CD1c-positive myeloid dendritic cell (primary cell): ENCODE measurements around the gene ZNF93.
"Not testable (repeated sequence)": the region's sequence is repeated elsewhere in the genome, so short reads cannot be mapped to it uniquely, and the experiment has no call there.

ENCODE experiments used
- DNase-seq: peaks from one replicate; pipeline ENCODE4 v3.0.0-alpha.2; 2016; ENCODE audit errors: extremely low spot score

ZNF93 gene

DNA sequence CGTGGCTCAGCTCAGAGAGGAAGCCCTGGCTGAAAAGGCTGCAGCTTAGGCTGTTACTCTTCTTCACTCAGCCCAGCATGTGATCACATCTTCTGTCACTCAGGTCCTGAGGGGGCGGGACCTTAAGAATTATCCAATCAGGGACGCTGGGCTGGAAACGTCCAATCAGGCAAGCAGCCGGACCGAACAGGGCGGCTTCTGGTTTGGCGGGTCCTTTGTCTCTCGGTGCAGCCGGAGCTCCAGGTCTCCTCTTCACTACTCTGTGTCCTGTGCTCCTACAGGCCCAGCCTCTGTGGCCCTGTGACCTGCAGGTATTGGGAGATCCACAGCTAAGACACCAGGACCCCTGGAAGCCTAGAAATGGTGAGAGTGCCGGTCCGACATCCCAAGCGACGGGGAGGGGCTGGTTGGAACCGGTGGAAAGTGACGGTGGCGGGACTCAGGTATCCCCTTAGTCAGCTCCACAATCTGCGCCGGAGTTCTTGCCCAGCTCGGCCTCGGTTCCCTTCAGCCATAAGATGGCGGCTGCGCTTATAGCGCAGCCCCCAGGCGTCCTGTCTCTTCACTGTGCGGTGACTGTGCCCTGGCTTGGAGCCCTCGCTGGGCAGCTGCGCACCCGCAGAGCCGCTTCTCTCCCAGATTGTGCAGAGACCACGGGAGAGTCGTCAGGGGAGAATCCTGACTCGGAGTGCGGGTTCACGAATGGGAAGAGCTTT lies at the start of gene ZNF93:
ZNF93 (plus strand) TSS at position 218 of the 716 bp plus-strand sequence; CDS start at position 361, 143 bp downstream.
- DNase-seq, result peak; percentile 95

DNA sequence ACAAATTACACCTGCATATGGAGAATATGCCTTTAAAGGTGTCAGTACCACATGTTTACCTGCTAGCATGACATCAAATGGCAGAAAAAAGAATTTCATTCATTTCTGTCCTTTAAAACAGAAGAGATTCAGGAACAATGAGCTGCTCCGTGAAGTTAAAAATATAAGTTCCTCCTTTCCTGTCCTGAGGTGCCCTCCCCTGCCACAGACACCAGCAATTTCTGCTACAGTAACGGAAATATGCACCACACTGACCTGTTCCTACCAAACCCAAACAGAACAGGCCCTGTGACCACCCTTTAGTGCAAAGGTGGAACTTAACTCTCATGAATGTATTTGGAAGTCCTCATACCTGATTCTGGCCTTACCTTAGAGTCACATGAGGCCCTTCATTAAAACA lies 49.0 kb upstream of the ZNF93 start:
- DNase-seq, result not testable (repeated sequence)

DNA sequence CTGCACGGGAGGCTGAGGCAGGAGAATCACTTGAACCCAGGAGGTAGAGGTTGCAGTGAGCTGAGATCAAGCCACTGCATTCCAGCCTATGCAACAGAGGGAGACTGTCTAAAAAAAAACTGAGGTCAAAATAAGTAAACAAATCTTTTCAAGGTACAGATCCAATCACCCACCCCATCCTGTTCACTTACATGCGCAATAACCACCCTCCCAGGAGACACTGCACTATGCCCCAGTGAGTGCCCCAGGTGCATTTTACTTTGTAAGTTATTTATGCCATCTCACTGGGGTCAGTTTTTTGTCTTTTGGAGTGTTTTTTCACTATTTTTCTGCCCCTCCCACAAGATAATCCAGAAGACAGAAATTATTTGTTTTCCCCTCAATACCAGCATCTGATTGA lies 42.0 kb upstream of the ZNF93 start:
- DNase-seq, result no peak

DNA sequence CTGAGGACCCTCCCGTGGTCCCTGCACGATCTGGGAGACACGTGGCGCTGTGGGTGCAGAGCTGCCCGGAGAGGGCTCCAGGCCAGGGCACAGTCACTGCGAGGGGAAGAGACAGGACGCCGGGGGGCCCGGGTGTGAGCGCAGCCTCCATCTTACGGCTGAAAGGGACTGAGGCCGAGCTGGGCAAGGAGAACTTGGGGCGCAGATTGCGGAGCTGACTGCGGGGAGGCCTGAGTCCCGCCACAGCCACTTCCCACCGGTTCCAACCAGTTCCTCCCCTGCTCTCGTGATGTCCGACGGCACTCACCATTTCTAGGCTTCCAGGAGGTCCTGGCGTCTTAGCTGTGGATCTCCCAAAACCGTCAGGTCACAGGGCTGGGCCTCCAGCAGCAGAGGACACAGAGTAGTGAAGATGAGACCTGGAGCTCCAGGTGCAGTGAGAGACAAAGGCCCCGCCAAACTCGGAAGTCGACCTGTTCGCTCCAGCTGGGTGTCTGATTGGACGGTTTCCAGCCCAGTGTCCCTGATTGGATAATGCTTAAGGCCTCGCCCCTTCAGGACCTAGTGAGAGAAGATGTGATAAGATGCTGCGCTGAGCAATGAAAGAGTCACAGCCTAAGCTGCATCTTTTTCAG lies 39.9 kb upstream of the ZNF93 start:
- peak; percentile 16 for DNase-seq

DNA sequence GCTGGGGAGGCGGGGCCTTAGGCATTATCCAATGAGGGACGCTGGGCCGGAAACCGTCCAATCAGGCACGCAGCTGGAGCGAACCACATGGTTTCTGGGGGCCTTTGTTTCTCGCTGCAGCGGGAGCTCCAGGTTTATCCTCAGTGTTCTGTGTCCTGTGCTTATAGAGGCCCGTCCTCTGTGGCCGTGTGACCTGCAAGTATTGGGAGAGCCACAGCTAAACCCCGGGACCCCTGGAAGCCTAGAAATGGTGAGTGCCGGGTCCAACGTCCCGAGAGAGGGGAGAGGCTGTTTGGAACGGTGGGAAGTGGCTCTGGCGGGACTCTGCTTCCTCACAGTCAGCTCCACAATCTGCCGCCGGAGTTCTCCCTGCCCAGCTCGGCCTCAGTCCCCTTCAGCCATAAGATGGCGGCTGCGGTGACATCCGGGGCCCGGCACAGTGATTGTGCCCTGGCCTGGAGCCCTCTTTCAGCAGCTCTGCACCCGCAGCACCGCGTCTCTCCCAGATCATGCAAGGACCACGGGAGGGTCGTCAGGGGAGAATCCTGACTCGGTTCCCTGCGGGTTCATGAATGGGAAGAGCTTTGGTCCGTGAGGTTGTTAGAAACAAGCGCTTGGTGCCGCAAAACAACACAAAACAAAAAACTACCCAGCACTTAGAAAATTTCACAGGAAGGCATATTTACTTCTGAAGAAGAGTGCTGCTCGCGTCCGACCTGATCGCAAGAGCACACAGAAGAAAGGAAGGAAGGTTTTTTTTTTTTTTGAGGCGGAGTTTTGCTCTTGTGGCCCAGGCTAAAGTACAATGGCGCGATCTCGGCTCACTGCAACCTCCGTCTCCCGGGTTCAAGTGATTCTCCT lies 34.8 kb upstream of the ZNF93 start, which contains the start of gene ZNF253:
ZNF253 (plus strand) TSS at position 133 of the 861 bp plus-strand sequence; CDS start at position 248, 115 bp downstream.
- peak; percentile 95 for DNase-seq

DNA sequence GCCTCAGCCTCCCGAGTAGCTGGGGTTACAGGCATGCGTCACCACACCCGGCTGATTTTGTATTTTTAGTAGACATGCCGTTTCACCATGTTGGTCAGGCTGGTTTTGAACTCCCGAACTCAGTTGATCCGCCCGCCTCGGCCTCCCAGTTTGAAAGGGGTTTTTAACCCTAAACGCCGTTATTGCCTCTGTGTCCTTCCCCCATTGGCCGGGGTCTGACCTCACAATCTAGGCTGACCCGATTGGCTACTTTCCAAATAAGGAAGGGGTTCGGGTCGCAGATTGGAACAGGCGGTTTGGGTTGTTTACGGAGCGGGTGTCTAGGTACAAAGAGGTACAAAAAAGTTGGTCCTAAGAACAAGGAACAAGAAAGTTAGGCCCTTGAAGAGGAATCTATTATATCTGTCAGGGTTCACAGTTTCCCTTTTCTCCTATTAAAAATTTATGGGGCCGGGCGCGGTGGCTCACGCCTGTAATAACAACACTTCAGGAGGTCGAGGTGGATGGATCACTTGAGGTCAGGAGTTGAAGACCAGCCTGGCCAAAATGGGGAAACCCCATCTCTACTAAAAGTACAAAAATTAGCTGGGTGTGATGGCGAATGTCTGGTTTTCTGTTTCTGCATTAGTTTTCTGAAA lies 34.0 kb upstream of the ZNF93 start:
- DNase-seq, result peak; percentile 15

DNA sequence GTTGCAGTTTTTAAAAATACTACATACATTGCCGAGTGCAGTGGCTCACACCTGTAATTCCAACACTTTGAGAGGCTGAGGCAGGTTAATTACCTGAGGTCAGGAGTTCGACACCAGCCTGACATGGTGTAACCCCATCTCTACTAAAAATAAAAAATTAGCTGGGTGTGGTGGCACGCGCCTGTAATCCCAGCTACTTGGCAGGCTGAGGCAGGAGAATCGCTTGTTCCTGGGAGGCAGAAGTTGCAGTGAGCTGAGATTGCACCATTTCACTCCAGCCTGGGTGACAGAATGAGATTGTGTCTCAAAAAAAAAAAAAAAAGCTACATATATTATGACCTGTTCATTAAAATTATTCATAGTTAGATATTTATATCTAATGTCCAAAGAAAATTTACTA lies 30.7 kb upstream of the ZNF93 start:
- not testable (repeated sequence) for DNase-seq

DNA sequence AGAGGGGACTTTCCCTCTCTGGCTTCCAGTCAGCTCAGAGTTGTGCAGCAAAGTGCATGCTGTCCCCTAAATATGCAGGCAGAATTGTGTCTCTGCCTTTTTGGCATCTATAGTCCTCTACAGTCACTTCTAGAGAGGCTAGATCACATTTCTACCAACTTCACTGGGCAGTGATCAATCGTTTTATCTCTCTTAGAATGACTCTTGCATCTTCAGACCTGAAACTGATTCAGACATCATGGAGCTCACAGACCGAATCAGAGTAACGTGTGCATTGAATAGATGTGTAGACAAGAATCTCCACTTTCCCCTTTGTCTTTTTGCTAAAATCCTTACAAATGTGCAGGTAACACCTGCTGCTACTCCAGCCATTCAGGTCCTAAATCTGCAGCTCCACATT lies 28.8 kb upstream of the ZNF93 start:
- DNase-seq, result no peak

DNA sequence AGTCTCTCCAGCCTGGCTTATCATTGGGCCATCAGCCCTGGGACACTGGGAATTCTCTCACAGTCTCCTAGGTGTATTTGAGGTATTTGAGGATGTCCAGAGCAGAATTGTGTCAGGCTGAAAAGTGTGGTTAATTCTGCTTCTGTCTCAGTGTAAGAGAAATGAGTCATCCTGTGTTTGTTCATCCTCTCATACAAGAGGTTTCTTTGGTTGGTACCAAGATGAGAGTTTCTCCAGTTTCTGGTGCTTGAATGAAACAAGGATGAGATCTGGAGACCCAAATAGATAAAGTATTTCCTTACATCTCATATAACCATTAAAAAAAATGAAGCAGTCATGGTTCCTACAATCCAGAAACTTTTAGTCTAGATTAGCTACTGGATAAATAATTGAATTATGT lies 27.4 kb upstream of the ZNF93 start:
- DNase-seq, result no peak

DNA sequence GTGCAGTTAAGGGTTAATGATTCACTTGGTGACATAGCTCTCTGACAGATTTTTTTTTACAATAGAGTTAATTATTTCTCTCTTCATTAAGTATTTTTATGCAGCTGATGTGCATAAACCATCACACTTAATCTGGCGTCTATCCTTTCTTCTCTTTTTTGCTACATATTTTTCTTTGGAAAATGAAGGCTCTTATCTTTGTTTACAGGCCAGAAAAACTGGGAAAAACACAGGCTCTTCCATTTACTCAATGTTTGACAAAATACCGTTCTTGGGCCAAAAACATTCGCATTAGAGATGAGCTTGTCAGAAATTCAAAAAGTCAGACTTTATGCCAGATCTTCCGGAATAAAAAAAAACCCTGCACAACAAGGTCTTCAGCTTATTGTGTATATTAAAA lies 23.0 kb upstream of the ZNF93 start:
- DNase-seq, result no peak

DNA sequence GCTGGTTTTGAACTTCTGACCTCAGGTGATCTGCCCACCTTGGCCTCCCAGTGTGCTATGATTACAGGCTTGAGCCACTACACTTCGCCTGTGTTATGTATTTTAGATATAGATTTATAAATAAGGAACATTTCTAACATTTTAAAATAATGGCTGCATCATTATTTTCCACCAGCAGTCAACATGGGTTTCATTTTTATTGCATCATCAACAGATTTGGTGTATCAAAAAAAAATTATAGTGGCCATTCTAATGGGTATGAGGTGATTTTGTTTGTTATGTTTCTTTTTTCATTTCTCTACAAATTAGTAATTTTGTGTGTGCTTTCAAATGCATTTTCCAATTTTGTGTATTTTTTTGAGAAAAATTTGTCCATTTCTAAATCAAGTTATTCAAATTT lies 16.2 kb upstream of the ZNF93 start:
- no peak for DNase-seq

DNA sequence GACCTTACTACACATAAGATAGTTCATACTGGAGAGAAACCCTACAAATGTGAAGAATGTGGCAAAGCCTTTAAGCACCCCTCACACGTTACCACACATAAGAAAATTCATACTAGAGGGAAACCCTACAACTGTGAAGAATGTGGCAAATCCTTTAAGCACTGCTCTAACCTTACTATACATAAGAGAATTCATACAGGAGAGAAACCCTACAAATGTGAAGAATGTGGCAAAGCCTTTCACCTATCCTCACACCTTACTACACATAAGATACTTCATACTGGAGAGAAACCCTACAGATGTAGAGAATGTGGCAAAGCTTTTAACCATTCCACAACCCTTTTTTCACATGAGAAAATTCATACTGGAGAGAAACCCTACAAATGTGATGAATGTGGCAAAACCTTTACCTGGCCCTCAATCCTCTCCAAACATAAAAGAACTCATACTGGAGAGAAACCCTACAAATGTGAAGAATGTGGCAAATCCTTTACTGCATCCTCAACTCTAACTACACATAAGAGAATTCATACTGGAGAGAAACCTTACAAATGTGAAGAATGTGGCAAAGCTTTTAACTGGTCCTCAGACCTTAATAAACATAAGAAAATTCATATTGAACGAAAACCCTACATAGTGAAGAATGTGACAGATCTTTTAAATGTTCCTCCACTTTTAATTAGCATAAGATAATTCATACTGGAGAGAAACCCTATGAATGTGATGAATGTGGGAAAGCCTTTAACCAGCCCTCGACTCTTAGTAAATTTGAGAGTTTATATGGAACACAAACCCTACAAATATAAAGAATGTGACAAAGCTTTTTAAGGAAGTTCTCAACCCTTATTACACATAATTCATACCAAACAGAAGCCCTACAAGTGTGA lies 8.4 kb upstream of the ZNF93 start:
- not testable (repeated sequence) for DNase-seq

DNA sequence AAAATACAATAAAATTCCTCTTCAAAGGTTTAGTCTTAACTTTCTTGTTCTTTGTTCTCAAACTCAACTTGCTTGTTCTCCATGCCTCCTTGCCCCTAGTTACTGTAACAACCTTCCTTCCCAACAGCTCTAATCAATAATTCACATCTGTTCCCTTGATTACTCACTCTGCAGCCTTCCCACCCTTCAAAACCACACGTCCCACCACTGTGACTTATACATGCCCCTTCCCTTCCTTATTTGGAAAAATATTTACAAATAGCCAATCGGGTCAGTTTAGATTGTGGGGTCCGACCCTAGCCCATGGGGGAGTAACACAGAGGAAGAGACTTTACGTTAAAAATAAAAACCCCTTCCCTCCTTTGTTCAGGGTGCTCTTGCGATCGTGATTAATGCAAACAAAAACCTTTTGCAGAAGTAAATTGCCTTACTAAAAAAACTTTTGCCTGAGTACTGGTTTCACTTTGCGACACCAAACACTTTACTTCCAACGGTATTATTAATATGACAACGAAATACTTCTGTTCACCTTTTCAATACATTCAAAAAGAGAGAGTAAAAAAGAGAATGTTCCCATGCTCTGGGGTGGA lies 512 bp upstream of the ZNF93 start:
- no peak for DNase-seq

DNA sequence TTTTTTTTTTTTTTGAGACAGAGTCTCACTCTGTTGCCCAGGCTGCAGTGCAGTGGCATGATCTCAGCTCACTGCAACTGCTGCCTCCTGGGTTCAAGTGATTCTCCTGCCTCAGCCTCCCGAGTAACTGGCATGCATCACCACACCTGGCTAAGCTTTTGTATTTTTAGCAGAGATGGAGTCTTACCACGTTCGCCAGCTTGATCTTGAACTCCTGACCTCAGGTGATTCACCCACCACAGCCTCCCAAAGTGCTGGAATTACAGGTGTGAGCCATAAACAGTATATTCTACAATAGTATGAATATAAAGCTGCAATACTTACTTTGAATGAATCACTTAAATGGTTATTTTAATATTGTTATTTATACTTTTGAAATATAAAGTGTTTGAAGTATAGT lies 6.8 kb downstream of the ZNF93 start:
- DNase-seq, result not testable (repeated sequence)

DNA sequence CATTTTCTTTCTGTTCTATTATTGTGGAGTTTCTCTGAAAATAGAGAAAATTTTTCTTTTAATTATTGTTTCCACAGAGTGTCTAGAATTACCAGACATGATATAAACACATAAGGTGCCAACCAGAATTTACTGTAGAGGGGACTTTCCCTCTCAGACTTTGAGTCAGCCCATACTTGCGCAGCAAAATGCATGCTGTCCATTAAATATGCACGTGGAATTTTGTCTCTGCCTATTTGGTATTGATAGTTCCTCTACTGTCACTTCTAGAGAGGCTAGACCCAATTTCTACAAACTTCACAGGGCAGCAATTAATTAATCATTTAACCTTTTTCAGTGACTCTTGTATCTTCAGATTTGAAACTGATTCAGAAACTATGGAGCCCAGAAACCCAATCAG lies 8.9 kb downstream of the ZNF93 start:
- no peak for DNase-seq

DNA sequence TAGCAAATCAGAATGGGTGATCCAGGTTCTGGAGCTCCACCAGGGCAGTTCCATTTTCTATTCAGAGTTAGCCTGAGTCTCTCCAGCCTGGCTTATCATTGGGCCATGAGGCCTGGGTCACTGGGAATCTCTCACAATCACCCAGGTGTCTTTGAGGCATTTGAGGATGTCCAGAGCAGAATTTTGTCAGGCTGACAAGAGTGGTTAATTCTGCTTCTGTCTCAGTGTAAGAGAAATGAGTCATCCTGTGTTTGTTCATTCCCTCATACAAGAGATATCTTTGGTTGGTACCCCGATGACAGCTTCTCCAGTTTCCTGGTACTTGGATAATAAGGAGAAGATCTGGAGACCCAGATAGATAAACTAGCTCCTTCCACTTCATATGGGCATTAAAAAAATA lies 10.4 kb downstream of the ZNF93 start:
- DNase-seq, result no peak

DNA sequence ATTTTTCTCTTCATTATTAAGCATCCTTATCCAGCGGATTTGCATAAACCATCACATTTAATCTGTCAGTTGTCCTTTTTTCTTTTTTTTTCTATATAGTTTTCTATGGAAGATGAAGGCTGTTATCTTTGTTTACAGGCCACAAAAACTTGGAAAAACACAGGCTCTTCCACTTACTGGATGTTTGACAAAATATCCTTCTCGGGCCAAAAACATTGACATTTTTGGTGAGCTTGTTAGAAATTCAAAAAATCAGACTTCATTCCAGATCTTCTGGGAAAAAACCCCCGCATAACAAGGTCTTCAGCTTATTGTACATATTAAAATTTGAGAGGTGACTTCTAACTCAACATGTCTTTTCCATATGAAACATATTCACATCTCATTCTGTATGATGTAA lies 13.8 kb downstream of the ZNF93 start:
- no peak for DNase-seq

DNA sequence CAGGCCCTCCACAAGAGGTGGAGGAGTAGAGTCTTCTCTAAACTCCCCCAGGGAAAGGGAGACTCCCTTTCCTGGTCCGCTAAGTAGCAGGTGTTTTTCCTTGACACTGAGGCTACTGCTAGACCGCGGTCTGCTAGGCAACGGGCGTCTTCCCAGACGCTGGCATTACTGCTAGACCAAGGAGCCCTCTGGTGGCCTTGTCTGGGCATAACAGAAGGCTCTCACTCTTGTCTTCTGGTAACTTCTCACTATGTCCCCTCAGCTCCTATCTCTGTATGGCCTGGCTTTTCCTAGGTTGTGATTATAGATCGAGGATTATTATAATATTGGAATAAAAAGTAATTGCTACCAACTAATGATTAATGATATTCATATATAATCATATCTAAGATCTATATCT lies 29.7 kb downstream of the ZNF93 start:
- peak; percentile 9 for DNase-seq

DNA sequence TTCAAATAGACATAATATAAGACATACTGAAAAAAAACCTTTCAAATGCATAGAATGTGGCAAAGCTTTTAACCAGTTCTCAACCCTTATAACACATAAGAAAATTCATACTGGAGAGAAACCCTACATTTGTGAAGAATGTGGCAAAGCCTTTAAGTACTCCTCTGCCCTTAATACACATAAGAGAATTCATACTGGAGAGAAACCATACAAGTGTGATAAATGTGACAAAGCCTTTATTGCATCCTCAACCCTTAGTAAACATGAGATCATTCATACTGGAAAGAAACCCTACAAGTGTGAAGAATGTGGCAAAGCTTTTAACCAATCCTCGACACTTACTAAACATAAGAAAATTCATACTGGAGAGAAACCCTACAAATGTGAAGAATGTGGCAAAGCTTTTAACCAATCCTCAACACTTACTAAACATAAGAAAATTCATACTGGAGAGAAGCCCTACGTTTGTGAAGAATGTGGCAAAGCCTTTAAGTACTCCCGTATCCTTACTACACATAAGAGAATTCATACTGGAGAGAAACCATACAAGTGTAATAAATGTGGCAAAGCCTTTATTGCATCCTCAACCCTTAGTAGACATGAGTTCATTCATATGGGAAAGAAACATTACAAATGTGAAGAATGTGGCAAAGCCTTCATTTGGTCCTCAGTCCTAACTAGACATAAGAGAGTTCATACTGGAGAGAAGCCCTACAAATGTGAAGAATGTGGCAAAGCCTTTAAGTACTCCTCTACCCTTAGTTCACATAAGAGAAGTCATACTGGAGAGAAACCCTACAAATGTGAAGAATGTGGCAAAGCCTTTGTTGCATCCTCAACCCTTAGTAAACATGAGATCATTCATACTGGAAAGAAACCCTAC lies 32.9 kb downstream of the ZNF93 start:
- DNase-seq, result not testable (repeated sequence)

DNA sequence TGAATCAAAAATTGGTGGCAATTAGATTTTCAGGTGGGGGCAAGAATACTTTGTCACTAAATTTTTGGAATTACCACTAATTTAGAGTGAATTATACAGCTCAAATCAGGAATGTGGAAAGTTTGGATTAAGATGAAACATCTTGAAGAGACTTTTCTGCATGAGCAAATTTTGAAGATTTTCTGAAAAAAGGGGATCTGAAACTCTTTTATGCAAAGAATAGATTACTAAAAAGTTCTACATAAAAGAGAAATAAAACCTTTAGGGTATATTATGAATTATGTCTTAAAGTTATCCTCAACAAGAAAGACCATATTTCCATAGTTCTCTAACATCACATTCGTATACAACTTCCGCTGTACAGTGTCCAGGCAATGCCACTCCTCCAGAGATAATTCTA lies 36.7 kb downstream of the ZNF93 start:
- DNase-seq, result no peak
